B cell (primary cell): ENCODE data around the gene NPFFR1. TPM values are rescaled to one million over a fixed set of nuclear protein-coding genes. Genes with fewer than 3 reads are reported as not detected.

Experiments used
- ATAC-seq: fragments of 200-7000 bp; cut with Tn5 transposase; one replicate; pipeline ENCODE4 v1.10.0; 2021; ENCODE audit warnings: low read depth, mild to moderate bottlenecking, moderate number of reproducible peaks, moderate library complexity
- CTCF ChIA-PET: fragments of 350-600 bp; sonication (Branson Sonifier 250); formaldehyde crosslinking; loops from one replicate; lab custom pipeline; 2021; ENCODE audit warnings: antibody characterized with exemption, inconsistent platforms; lab: Charles Lee
- POLR2A ChIA-PET: fragments of 350-600 bp; sonication (Branson Sonifier 250); formaldehyde crosslinking; loops from one replicate; lab custom pipeline; 2021; ENCODE audit warnings: antibody characterized with exemption; lab: Charles Lee
- DNase-seq: peaks from one replicate; pipeline ENCODE4 v3.0.0; 2013
- H2AFZ ChIP-seq: 2 replicates; pipeline ENCODE4 v1.6.1; 2012; ENCODE audit warnings: mild to moderate bottlenecking, low read depth, low read length; ENCODE audit not compliant: insufficient read depth, poor library complexity, severe bottlenecking
- H3K27ac ChIP-seq, 2 donors: 1 replicate in 1 of 2; 2 replicates in 1 of 2; pipeline ENCODE4 v1.5.1; 2012 to 2013; ENCODE audit warnings: low read length in 2 of 2, mild to moderate bottlenecking in 2 of 2, moderate library complexity in 1 of 2
- H3K27me3 ChIP-seq, 4 experiments: fragments of 200-600 bp in 1 of 4; sonication (generic) in 1 of 4; replicated peaks in 1 of 4; 1 replicate in 2 of 4; 2 replicates in 2 of 4; pipeline versions ENCODE4 v1.6.1 to v1.7.0; 2013 to 2016; ENCODE audit warnings: low read length in 3 of 4, mild to moderate bottlenecking in 2 of 4, mixed read lengths in 1 of 4, moderate library complexity in 1 of 4; ENCODE audit not compliant: insufficient read depth in 4 of 4, control insufficient read depth in 3 of 4; ENCODE audit errors: control extremely low read depth in 1 of 4
- H3K36me3 ChIP-seq, 2 experiments: replicated peaks in 1 of 2; 1 replicate in 1 of 2; 2 replicates in 1 of 2; pipeline versions ENCODE4 v1.6.1 to v1.7.1; 2013; ENCODE audit warnings: low read length in 1 of 2; ENCODE audit not compliant: insufficient read depth in 2 of 2, control insufficient read depth in 1 of 2; ENCODE audit errors: control extremely low read depth in 1 of 2, extremely low read depth in 1 of 2
- H3K4me1 ChIP-seq, 2 donors: fragments of 200-600 bp in 1 of 2; sonication (generic) in 1 of 2; 1 replicate in 1 of 2; 2 replicates in 1 of 2; pipeline versions ENCODE4 v1.5.1 to v1.6.1; 2013 to 2017; ENCODE audit warnings: low read length in 2 of 2; ENCODE audit not compliant: control insufficient read depth in 2 of 2, insufficient read depth in 2 of 2
- H3K4me2 ChIP-seq: replicated peaks from 2 replicates; pipeline ENCODE3; 2012; ENCODE audit warnings: mild to moderate bottlenecking, low read depth, low read length; ENCODE audit not compliant: poor library complexity, severe bottlenecking
- H3K4me3 ChIP-seq, 5 experiments: fragments of 200-600 bp in 1 of 5; sonication (generic) in 1 of 5; 1 replicate in 3 of 5; 2 replicates in 2 of 5; pipeline versions ENCODE4 v1.5.1 to v1.7.0; 2011 to 2016; ENCODE audit warnings: low read length in 4 of 5, mild to moderate bottlenecking in 4 of 5, low read depth in 2 of 5, control low read depth in 1 of 5, moderate library complexity in 1 of 5; ENCODE audit not compliant: insufficient read depth in 1 of 5; ENCODE audit errors: control extremely low read depth in 1 of 5, extremely low read depth in 1 of 5
- H3K79me2 ChIP-seq: fragments of 200-600 bp; sonication (generic); one replicate; pipeline ENCODE4 v1.6.0; 2016; ENCODE audit warnings: low read length; ENCODE audit not compliant: control insufficient read depth, insufficient read depth
- H3K9ac ChIP-seq: fragments of 200-600 bp; sonication (generic); 2 replicates; pipeline ENCODE4 v1.6.1; 2017; ENCODE audit warnings: mild to moderate bottlenecking, low read length, moderate library complexity
- H3K9me3 ChIP-seq, 3 donors: one replicate each; pipeline versions ENCODE4 v1.6.1 to v1.7.1; 2013; ENCODE audit warnings: low read length in 2 of 3; ENCODE audit not compliant: control insufficient read depth in 2 of 3, insufficient read depth in 1 of 3; ENCODE audit errors: control extremely low read depth in 1 of 3
- H4K20me1 ChIP-seq: 2 replicates; pipeline ENCODE4 v1.6.0; 2012; ENCODE audit warnings: mild to moderate bottlenecking, low read length; ENCODE audit not compliant: insufficient read depth, control insufficient read depth, poor library complexity, severe bottlenecking
- H3K27ac Mint-ChIP-seq: one replicate; pipeline ENCODE4 v1.8.0; 2021; ENCODE audit warnings: mixed read lengths
- H3K27me3 Mint-ChIP-seq: one replicate; pipeline ENCODE4 v1.8.0; 2021; ENCODE audit warnings: mixed read lengths
- H3K4me1 Mint-ChIP-seq: one replicate; pipeline ENCODE4 v1.8.0; 2021; ENCODE audit warnings: mixed read lengths
- H3K4me3 Mint-ChIP-seq: one replicate; pipeline ENCODE4 v1.8.0; 2021; ENCODE audit warnings: mixed read lengths
- H3K9me3 Mint-ChIP-seq: one replicate; pipeline ENCODE4 v1.8.0; 2022; ENCODE audit warnings: mixed read lengths; ENCODE audit not compliant: insufficient read depth
- CTCF ChIP-seq: fragments of 200-600 bp; IDR thresholded peaks from one replicate; pipeline ENCODE4 v1.8.0; 2022; ENCODE audit warnings: antibody characterized with exemption, mild to moderate bottlenecking
- EZH2 ChIP-seq: IDR thresholded peaks from 2 replicates; pipeline ENCODE4 v1.6.1; 2012; ENCODE audit warnings: borderline replicate concordance, low read depth, mild to moderate bottlenecking, moderate library complexity, low read length; ENCODE audit not compliant: insufficient read depth, poor library complexity, severe bottlenecking
- WGBS: methylation state at CpG from one replicate; pipeline ENCODE4 v1.1.5; 2013; ENCODE audit warnings: missing lambda C conversion rate; ENCODE audit not compliant: insufficient coverage; 5-methylcytosine and 5-hydroxymethylcytosine counted together
- intact Hi-C: fragments of 100-400 bp; cut with micrococcal nuclease; formaldehyde crosslinking; loops from one replicate; pipeline ENCODE4 v1.10.0; 2022
- polyA plus RNA-seq: library from polyadenylated mRNA; depleted of rRNA; stranded (reverse); fragments of >200 nt; gene quantifications from 2 replicates; pipeline ENCODE4 v1.2.3, GENCODE V29; 2012
- total RNA-seq, 2 donors: library from RNA; stranded (reverse); fragments of 120-200 nt in 1 of 2; gene quantifications; 1 replicate in 1 of 2; 2 replicates in 1 of 2; pipeline versions ENCODE4 v1.2.3 to v1.2.4, GENCODE V29; 2013 to 2022

Gene NPFFR1
- total and polyA plus RNA-seq, 2 donors (not counting 1 experiment from before 2014, with no cell fraction given), result not detected

GRCh38 chr10:70320751-70321150 is 36.9 kb upstream of the NPFFR1 start:
- no peak for DNase-seq
- no peak for TF ChIP-seq CTCF
- TF ChIP-seq EZH2, result no peak
- H3K27ac ChIP-seq, result no peak overlapping the region
- no peak overlapping the region for H3K4me3 ChIP-seq
- peaks cover 0 to 1% (median 0%) of the 10 kb centered on the region in 4 experiments for H3K27me3 ChIP-seq
- ChIA-PET CTCF (no interaction called here), POLR2A (no interaction called here)
- no peaks in the 10 kb centered on the region for H3K36me3 ChIP-seq
- H3K9ac ChIP-seq, result no peak overlapping the region
- H3K9me3 ChIP-seq, result no peaks in the 10 kb centered on the region
- H2AFZ ChIP-seq, result no peak overlapping the region
- Mint-ChIP-seq H3K9me3 (no peaks in the 10 kb centered on the region), H3K27ac (no peak overlapping the region), H3K4me1 (peaks cover 48% of the 10 kb centered on the region), H3K27me3 (no peaks in the 10 kb centered on the region), H3K4me3 (no peak overlapping the region)
- intact Hi-C loops, result no loop called here
- no peaks in the 10 kb centered on the region for H4K20me1 ChIP-seq
- H3K79me2 ChIP-seq, result no peaks in the 10 kb centered on the region
- no peak overlapping the region for H3K4me2 ChIP-seq
- 100% methylated on average over 3 of the region's 5 CpGs for WGBS
- H3K4me1 ChIP-seq, result peaks cover 33 to 48% of the 10 kb centered on the region in 2 donors
- no peak for ATAC-seq

GRCh38 chr10:70319824-70320223 is 36.0 kb upstream of the NPFFR1 start:
- Histone ChIP-seq H3K4me3 (no peak overlapping the region), H3K4me2 (no peak overlapping the region), H3K9ac (no peak overlapping the region), H3K4me1 (peaks cover 28 to 46% of the 10 kb centered on the region in 2 donors), H4K20me1 (no peaks in the 10 kb centered on the region), H3K36me3 (no peaks in the 10 kb centered on the region), H2AFZ (no peak overlapping the region), H3K27ac (no peak overlapping the region), H3K9me3 (no peaks in the 10 kb centered on the region), H3K27me3 (peaks cover 0 to 5% (median 2%) of the 10 kb centered on the region in 4 experiments), H3K79me2 (no peaks in the 10 kb centered on the region)
- 80% methylated on average over 3 of the region's 5 CpGs for WGBS
- Mint-ChIP-seq H3K27ac (no peak overlapping the region), H3K27me3 (no peaks in the 10 kb centered on the region), H3K4me3 (no peak overlapping the region), H3K4me1 (peaks cover 45% of the 10 kb centered on the region), H3K9me3 (no peaks in the 10 kb centered on the region)
- TF ChIP-seq EZH2 (no peak), CTCF (no peak)
- POLR2A ChIA-PET, result no interaction called here
- intact Hi-C loops, result no loop called here
- CTCF ChIA-PET, result interaction anchor here (1.2 kb wide), 1 partner anchor 96 kb away, joined by 3 read pairs; no protein-coding TSS in a partner anchor
- ATAC-seq, result no peak
- no peak for DNase-seq
